Hematopoietic multipotent progenitor cell treated with erythropoietin and hydrocortisone succinate and interleukin-3 and kit ligand, for 8 days (in vitro differentiated cells): ENCODE data around the gene STMP1.
A peak's percentile ranks its signal among the peaks of the same experiment; 100 is the strongest.
"Not testable (repeated sequence)": the region's sequence is repeated elsewhere in the genome, so short reads cannot be mapped to it uniquely, and the experiment has no call there.

ENCODE experiments used
- DNase-seq: peaks from one replicate; pipeline ENCODE4 v3.0.0-alpha.2; 2015

Gene STMP1

GRCh38 chr7:135662373-135663114, at the start of gene STMP1:
Gene STMP1 (plus strand): TSS chr7:135662514.
- peak; percentile 93 for DNase-seq

GRCh38 chr7:135616136-135616535, 46.2 kb upstream of the STMP1 start:
- DNase-seq = no peak

DNA sequence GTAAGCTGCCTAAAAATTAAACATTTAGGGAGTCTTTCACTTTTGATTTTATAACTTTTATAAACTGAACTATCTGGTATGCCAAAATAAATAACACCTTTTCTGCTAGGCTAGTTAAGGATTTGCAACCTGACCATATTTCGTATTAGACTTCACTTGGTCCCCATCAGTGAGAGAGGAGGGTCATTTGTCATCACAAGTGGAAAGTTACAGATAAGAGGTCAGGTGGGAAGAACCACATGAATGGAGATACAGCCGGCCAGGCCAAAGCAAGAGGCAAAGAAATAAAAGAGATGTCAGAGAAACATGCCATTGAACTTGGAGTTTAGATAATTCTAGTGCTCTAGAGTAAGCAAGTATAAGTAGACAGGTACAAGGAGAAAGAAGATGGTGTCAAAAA, 44.5 kb upstream of the STMP1 start:
- no peak for DNase-seq

- DNase-seq = no peak
These were observed 43.8 kb upstream of the STMP1 start for GRCh38 chr7:135618510-135618909.

- no peak for DNase-seq
These were observed 41.9 kb upstream of the STMP1 start for GRCh38 chr7:135620447-135620846.

GRCh38 chr7:135620980-135621850, 41.1 kb upstream of the STMP1 start:
- peak; percentile 81 for DNase-seq

DNA sequence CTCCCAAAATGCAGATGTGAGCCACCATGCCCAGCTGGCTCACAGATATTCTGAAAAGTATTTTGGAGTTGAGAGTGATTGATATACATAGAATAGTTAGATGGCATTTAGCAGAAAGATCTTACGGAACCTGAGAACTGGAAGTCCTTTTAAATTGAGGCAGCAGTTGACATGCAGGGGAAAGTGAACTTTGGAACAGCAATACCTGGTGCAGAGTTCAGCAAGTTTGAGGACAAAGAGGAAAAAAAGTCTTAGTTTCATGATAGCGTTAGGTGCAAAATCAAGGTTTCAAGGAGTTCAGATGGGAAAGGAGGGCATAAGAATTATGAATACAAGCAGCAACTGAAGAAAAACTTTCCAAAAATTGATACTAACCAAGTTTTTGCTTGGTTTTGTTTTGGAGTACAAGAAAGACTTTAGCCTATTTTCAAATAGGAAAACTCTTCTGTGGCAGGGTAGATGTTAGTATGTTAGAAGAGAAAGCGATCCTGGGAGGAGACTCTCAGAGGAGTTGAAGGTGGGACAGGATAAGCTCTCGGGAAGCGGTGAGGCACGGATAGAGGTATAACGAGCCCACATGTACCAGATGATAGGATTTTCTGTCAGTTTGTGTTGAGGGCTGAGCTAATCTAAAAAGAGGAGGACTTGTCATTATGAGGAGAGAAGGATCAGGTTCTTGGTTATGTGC, 28.0 kb upstream of the STMP1 start:
- DNase-seq = no peak

DNA sequence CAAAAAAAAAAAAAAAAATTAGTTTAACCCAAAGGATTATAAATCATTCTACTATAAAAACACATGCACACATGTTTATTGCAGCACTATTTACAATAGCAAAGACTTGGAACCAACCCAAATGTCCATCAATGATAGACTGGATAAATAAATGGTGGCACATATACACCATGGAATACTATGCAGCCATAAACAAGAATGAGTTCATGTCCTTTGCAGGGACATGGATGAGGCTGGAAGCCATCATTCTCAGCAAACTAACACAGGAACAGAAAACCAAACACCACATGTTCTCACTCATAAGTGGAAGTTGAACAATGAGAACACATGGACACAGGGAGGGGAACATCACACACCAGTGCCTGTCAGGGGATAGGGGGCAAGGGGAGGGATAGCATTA, 22.6 kb upstream of the STMP1 start:
- not testable (repeated sequence) for DNase-seq

DNA sequence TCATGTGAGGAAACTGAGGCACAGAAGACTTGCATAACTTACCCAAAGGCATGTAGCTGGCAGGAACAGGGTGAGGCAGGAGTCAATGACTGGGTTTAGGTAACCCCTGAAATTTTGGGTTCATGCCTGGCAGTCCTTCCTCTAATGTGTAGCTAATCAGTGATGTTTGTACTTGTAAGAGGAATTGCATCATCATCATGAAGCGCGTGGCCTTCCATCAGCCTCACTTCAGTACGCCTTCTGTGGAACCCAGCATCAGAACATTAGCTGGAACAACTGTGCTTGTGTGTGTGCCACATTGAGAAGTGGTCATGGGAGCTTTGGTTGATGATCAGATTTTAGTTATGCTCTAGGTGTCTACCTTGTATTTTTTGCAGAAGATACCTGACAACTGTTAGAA, 18.2 kb upstream of the STMP1 start:
- no peak for DNase-seq

DNA sequence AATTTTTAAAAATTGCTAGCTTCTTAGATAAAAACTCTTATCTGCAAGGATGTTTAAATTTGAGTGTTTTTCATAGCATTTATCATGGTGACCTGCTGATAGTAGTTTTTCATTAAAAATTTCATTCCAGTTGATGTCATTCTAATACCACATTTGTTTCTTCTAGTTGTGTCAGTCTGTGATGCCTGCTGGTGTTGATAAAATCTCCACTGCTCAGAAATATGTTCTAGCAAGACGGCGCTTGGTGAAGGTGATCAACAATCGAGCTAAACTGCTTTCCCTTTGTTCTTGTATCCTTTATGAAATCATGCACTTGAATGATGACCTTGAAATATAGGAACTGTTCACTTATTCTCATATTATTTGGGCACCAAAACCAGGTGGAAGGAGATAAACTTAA, 17.6 kb upstream of the STMP1 start:
- DNase-seq = no peak

GRCh38 chr7:135645296-135645904, 16.9 kb upstream of the STMP1 start:
- peak; percentile 67 for DNase-seq

- no peak for DNase-seq
These were observed 14.6 kb upstream of the STMP1 start for GRCh38 chr7:135647755-135648154.

- no peak for DNase-seq
These were observed 14.1 kb upstream of the STMP1 start for GRCh38 chr7:135648235-135648634.

DNA sequence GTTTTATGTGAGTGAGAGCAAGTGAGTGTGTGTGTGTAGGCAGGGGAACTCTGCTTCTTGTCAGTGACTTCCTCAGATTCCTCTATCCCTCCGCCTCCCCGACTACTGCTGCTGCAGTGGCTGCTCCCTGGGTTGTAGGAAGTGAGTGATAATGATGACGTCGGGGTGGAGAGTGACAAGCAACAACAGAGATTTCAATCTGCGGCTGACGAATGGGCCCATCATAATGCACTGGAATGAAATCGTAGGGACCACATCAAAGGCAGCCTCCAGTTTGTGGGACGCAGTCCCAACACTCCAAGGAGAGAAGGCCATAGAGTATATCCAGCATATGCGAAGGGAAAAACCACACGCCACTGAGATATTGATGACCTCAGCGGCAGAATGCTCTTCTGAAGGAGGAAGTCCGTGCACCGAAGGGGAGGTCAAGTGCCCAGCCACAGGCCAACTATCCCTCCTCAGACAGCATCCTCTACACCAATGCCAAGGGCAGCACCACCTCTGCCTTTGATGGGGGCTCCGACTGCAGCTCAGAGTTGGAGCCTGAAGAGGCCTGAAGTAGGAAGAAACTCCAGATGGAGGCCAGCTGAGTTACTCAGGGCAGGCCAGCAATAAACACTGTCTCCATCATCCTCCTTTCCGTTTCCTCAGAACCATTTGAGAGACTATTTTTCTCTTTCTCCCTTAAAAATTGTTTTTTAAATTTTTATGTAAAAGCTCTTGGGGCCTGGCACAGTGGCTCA, 11.3 kb upstream of the STMP1 start:
- DNase-seq = no peak

DNA sequence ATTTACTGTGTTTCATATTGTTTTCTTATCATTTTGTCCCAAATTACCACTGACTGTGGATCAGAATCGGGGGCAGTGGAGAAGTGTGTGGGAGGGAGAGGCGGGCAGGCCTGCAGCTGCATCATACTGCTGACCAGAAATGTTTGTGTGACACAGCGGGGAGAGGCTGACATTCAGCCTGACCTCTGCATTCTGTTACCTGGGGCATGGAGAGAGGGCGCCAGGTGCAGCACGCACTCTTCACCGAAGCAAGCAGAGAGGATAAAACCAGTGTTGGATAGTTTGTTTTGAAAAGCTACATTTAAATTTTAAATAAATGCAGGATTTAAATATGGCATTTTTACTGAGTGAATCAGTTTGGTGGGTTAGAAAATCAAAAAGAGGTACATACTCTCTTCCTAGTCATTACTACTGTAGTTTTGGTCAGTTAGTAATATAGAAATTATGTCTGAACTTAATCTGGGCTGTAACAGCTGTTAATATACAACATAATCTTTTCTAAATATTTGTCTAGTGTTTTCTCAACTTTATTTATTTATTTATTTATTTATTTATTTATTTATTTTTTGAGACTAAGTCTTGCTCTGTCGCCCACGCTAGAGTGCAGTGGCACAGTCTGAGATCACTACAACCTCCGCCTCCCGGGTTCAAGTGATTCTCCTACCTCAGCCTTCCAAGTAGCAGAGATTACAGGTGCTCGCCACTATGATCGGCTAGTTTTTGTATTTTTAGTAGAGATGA, 8.8 kb upstream of the STMP1 start:
- no peak for DNase-seq

GRCh38 chr7:135658564-135658963, 3.8 kb upstream of the STMP1 start:
- DNase-seq = no peak

- peak; percentile 19 for DNase-seq
These were observed 3.0 kb upstream of the STMP1 start for GRCh38 chr7:135659159-135659846.

- DNase-seq = peak; percentile 79
These were observed 797 bp upstream of the STMP1 start for GRCh38 chr7:135661311-135662122.

GRCh38 chr7:135662123-135662372, 266 bp upstream of the STMP1 start:
- DNase-seq = no peak

DNA sequence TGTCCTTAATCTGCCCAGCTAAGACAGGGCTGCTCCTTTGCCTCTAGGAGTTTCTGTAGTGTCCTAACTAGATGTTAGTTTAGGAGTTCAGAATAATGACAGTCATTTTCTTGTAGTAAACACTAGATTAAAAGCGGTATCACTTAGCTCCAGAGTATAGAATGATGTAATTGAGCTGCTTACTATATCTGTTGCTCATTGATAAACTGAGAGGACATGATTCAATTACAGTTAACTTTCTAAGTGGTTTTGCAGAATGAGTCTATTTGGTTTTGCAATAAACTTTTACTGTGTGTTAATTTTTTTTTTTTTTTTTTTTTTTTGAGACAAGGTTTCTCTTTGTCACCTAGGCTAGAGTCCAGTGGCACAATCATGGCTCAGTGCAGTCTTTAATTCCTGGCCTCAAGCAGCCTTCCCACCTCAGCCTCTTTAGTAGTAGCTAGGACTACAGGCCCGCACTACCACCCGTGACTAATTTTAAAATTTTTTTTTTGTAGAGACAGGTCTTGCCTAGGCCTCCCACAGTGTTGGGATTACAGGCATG, 1.8 kb downstream of the STMP1 start:
- DNase-seq = peak; percentile 93
